ENCODE results near the gene PRR5.

PRR5 gene

GRCh38 chr22:44682556-44683168, 19.3 kb upstream of the PRR5 start:
- Histone ChIP-seq H3K4me2 (peak overlapping the region; percentile 79 to 97 (median 91)), H3K36me3 (peaks cover 0 to 54% (median 0%) of the 10 kb centered on the region in 11 experiments; a peak in 4 of 22 replicates), H4K20me1 (peaks cover 0 to 99% (median 0%) of the 10 kb centered on the region in 11 experiments; a peak in 7 of 22 replicates), H3K9ac (peak overlapping the region; percentile 51 to 78 (median 64); a peak in 19 of 22 replicates), H3K4me1 (peaks cover 76 to 93% (median 89%) of the 10 kb centered on the region in 10 experiments), H3K4me3 (no peak overlapping the region), H3K9me3 (replicated peaks in 1 of 11) (no peaks in the 10 kb centered on the region), H3K27me3 (no peaks in the 10 kb centered on the region), H3K27ac (peak overlapping the region; percentile 35 to 85 (median 72); a peak in 21 of 22 replicates)
- TF ChIP-seq Cebpa-rat (IDR thresholded peaks at IDR 0.05), result no peak

DNA sequence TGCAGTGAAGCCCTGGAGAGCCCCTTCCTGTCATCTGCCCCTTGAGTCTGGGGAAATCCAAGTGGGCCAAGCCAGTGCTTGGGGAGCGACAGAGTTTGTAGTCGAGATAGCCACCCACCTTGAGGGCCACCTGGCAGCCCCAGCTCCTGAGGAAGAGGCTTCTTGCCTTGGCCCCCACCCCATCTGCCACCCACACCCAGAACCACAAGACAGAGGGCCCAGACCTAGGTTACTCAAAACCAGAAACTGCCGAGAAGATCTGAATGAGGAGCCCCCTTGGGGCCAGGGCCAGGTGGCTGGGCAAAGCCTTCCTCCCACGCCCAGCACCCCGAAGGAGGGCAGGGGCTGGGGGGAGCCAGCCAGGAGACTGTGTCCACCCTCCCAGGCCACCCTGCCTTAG, 18.8 kb upstream of the PRR5 start:
- Histone ChIP-seq H3K27ac (peak overlapping the region; percentile 10 to 85 (median 72); a peak in 20 of 22 replicates), H3K9ac (peak overlapping the region in 10 of 11 experiments; percentile 28 to 78 (median 64); a peak in 18 of 22 replicates)
- TF ChIP-seq Cebpa-rat (IDR thresholded peaks at IDR 0.05), result no peak

DNA sequence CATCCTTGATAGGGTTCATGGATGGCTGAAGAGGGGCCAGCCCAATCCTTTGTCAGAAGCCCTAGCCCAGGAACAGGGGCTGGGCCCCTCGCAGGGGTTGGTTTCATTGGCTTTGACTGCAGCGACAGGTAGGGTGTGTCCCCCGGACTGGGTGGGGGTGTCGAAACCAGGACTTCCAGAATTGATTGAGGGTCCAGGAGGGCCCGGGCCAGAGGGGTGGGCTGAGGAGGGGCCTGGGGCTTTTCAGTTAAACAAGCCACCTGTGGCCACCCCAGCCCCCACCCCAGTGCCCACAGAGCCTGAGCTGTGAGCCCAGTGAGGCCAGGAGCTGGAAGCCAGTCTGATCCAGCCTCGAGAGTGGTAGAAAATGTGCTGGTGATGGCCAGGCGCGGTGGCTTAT, 18.1 kb upstream of the PRR5 start:
- Histone ChIP-seq H3K4me2 (peak overlapping the region; percentile 79 to 97 (median 91)), H3K9ac (peak overlapping the region; percentile 1 to 78 (median 64); a peak in 18 of 22 replicates), H3K4me1 (peaks cover 68 to 82% (median 78%) of the 10 kb centered on the region in 10 experiments), H4K20me1 (peaks cover 0 to 99% (median 0%) of the 10 kb centered on the region in 11 experiments; a peak in 7 of 22 replicates), H3K36me3 (peaks cover 0 to 53% (median 0%) of the 10 kb centered on the region in 11 experiments; a peak in 4 of 22 replicates), H3K27me3 (no peaks in the 10 kb centered on the region), H3K4me3 (no peak overlapping the region), H3K9me3 (replicated peaks in 1 of 11) (no peaks in the 10 kb centered on the region), H3K27ac (peak overlapping the region; percentile 10 to 85 (median 72); a peak in 21 of 22 replicates)
- no peak for TF ChIP-seq Cebpa-rat (IDR thresholded peaks at IDR 0.05)

More for the DNA sequence above, 18.8 kb upstream of the PRR5 start:
- no peaks in the 10 kb centered on the region for H3K27me3 ChIP-seq
- peaks cover 72 to 88% (median 84%) of the 10 kb centered on the region in 10 experiments for H3K4me1 ChIP-seq
- peaks cover 0 to 53% (median 0%) of the 10 kb centered on the region in 11 experiments; a peak in 4 of 22 replicates for H3K36me3 ChIP-seq
- H3K9me3 ChIP-seq (replicated peaks in 1 of 11), result no peaks in the 10 kb centered on the region
- peak overlapping the region; percentile 79 to 97 (median 91) for H3K4me2 ChIP-seq
- H4K20me1 ChIP-seq, result peaks cover 0 to 99% (median 0%) of the 10 kb centered on the region in 11 experiments; a peak in 7 of 22 replicates
- no peak overlapping the region for H3K4me3 ChIP-seq

DNA sequence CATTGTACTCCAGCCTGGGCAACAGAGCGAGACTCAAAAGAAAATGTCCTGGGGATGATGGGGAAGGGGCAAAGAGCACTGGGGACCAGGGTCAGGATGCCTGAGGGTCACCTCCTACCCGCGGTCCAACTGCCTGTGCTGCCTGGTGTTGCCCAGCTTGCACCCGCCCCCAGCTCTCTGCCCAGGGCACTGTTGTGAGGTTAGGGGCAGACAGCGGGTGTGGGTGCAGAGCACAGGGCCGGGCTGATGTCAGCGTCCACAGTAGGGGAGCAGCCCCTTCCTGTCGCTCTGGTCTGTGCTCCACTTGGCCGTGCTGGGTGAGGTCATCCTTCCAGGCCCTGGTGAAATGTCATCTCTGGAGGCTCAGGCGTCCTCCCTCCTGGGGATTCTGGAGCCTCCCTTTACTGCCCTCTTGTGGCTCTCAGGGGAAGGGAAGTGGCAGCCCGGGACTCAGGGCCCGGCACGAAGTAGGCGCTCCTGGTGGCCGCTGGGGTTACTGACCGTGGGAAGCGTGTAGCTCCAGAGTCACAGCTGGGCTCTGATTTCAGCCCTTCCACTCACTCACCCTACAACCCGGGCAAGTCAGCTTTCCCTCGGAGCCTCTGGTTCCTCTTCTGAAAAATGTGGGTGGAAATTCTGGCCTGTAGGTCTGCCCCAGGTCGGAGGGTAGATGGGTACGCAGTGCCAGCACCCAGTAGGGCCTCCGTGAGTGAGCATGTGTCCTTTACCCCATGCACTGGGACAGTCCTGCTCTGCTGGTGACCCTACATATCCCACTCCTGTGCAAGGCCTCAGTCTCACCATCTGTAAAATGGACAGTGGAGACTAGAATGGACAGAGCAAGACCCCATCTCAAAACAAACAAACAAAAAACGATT, 17.3 kb upstream of the PRR5 start:
- peaks cover 0 to 99% (median 0%) of the 10 kb centered on the region in 11 experiments; a peak in 7 of 22 replicates for H4K20me1 ChIP-seq
- peak overlapping the region; percentile 10 to 85 (median 76); a peak in 21 of 22 replicates for H3K27ac ChIP-seq
- peaks cover 67 to 84% (median 73%) of the 10 kb centered on the region in 10 experiments for H3K4me1 ChIP-seq
- no peaks in the 10 kb centered on the region for H3K9me3 ChIP-seq (replicated peaks in 1 of 11)
- peak overlapping the region; percentile 31 to 78 (median 62); a peak in 16 of 22 replicates for H3K9ac ChIP-seq
- 0 out of 20 replicates have a peak overlapping the region, but pooled peaks of 1 of the 10 experiments have one; percentile 10 for H3K4me3 ChIP-seq
- H3K36me3 ChIP-seq, result peaks cover 0 to 53% (median 0%) of the 10 kb centered on the region in 11 experiments; a peak in 5 of 22 replicates
- no peak; a peak in 1 of 22 replicates for TF ChIP-seq Cebpa-rat (IDR thresholded peaks at IDR 0.05)
- H3K4me2 ChIP-seq, result peak overlapping the region; percentile 79 to 97 (median 91)
- no peaks in the 10 kb centered on the region for H3K27me3 ChIP-seq

- Histone ChIP-seq H3K9me3 (replicated peaks in 1 of 11) (no peaks in the 10 kb centered on the region), H3K27me3 (no peaks in the 10 kb centered on the region), H3K27ac (peak overlapping the region; percentile 6 to 85 (median 76); a peak in 21 of 22 replicates), H3K4me1 (peaks cover 62 to 84% (median 70%) of the 10 kb centered on the region in 10 experiments), H4K20me1 (peaks cover 0 to 99% (median 0%) of the 10 kb centered on the region in 11 experiments; a peak in 7 of 22 replicates), H3K9ac (peak overlapping the region; percentile 43 to 80 (median 63); a peak in 20 of 22 replicates), H3K36me3 (peaks cover 0 to 53% (median 0%) of the 10 kb centered on the region in 11 experiments; a peak in 5 of 22 replicates), H3K4me3 (peak overlapping the region in 1 of 10 experiments; percentile 10; a peak in 1 of 20 replicates), H3K4me2 (peak overlapping the region; percentile 76 to 97 (median 90))
- no peak for TF ChIP-seq Cebpa-rat (IDR thresholded peaks at IDR 0.05)
Measured at GRCh38 chr22:44685384-44686056, 16.5 kb upstream of the PRR5 start.

DNA sequence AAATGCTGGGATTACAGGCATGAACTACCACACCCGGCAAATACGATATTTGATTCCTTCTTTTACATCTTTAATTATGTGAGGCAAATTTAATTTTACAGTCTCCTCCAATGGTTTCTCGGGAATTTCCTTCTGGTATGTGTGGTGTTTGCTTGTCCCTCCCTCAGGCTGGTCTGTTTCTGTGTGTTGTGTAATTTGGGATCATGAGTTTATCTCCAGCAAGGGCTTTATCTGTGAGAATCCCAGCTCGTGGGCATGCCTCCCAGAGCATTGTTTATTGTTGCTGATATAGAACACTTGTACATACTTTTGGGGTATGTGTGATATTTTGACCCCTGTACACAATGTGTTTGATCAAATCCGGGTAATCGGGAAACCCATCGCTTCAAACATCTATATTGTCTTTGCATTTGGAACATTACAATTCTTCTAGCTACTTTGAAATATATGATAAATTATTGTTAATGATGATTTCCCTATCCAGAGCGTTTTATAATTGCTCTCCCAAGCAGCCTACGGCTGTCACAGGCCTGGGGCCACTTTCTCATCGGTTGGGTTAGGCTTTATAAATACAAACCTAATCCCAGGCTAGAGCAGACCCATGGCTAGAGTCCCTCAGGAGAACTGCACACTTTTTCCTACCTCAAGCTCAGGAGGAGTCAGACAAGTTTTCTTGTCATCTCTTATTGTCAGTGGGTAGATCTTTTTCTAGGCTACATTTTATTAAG, 15.0 kb upstream of the PRR5 start:
- TF ChIP-seq Cebpa-rat (IDR thresholded peaks at IDR 0.05), result no peak
- Histone ChIP-seq H3K9me3 (replicated peaks in 1 of 11) (no peaks in the 10 kb centered on the region), H3K4me1 (peaks cover 49 to 69% (median 56%) of the 10 kb centered on the region in 10 experiments), H3K36me3 (peaks cover 0 to 67% (median 0%) of the 10 kb centered on the region in 11 experiments; a peak in 5 of 22 replicates), H4K20me1 (peaks cover 0 to 99% (median 0%) of the 10 kb centered on the region in 11 experiments; a peak in 7 of 22 replicates), H3K9ac (no peak overlapping the region), H3K27me3 (no peaks in the 10 kb centered on the region), H3K4me3 (no peak overlapping the region), H3K27ac (peak overlapping the region in 4 of 11 experiments; percentile 71 to 85 (median 78); a peak in 7 of 22 replicates), H3K4me2 (peak overlapping the region in 8 of 11 experiments; percentile 19 to 97 (median 88); a peak in 7 of 22 replicates)

GRCh38 chr22:44689173-44689572, 12.8 kb upstream of the PRR5 start:
- peaks cover 28 to 50% (median 41%) of the 10 kb centered on the region in 10 experiments for H3K4me1 ChIP-seq
- no peaks in the 10 kb centered on the region for H3K27me3 ChIP-seq

More at GRCh38 chr22:44689173-44689572, 12.8 kb upstream of the PRR5 start:
- H3K4me2 ChIP-seq, result peak overlapping the region in 3 of 11 experiments; percentile 2 to 36 (median 26); a peak in 3 of 22 replicates
- peaks cover 0 to 99% (median 0%) of the 10 kb centered on the region in 11 experiments; a peak in 7 of 22 replicates for H4K20me1 ChIP-seq
- no peak overlapping the region for H3K27ac ChIP-seq
- no peak overlapping the region for H3K9ac ChIP-seq
- TF ChIP-seq Cebpa-rat (IDR thresholded peaks at IDR 0.05), result no peak
- H3K36me3 ChIP-seq, result peaks cover 0 to 79% (median 0%) of the 10 kb centered on the region in 11 experiments; a peak in 5 of 22 replicates
- H3K4me3 ChIP-seq, result no peak overlapping the region
- H3K9me3 ChIP-seq (replicated peaks in 1 of 11), result no peaks in the 10 kb centered on the region
